ENCODE results near the gene BSN.

BSN gene

DNA sequence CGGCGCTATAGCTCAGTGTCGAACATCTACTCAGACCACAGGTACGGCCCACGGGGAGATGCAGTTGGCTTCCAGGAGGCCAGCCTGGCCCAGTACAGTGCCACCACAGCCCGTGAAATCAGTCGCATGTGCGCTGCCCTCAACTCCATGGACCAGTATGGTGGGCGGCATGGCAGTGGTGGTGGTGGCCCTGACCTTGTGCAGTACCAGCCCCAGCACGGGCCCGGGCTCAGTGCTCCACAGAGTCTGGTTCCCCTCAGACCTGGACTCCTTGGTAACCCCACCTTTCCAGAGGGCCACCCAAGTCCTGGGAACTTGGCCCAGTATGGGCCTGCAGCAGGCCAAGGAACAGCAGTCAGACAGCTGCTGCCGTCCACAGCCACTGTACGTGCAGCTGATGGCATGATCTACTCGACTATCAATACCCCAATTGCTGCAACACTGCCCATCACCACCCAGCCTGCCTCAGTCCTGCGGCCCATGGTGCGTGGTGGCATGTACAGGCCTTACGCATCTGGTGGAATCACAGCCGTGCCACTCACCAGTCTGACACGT is 101.5 kb downstream of the BSN start:
- no peaks in the 10 kb centered on the region for H3K4me1 ChIP-seq (ENCODE audit: control insufficient read depth in 1 of 2, insufficient read depth in 1 of 2, low read depth in 1 of 2, low read length in 1 of 2)
- no peak overlapping the region for H3K27ac ChIP-seq
- no peaks in the 10 kb centered on the region for H3K9me3 ChIP-seq
- H3K27me3 ChIP-seq = peaks cover 12% of the 10 kb centered on the region
- TF ChIP-seq CTCF (IDR thresholded peaks at IDR 0.05) = no peak
- no peaks in the 10 kb centered on the region for H3K36me3 ChIP-seq
- no peak overlapping the region for H3K4me3 ChIP-seq (ENCODE audit: low read depth in 1 of 2, low read length in 1 of 2)

GRCh38 chr3:49656541-49657112 is 102.3 kb downstream of the BSN start:
- Histone ChIP-seq H3K9me3 (no peaks in the 10 kb centered on the region), H3K36me3 (no peaks in the 10 kb centered on the region), H3K27ac (no peak overlapping the region), H3K4me3 (ENCODE audit: low read depth in 1 of 2, low read length in 1 of 2) (no peak overlapping the region), H3K27me3 (peaks cover 12% of the 10 kb centered on the region), H3K4me1 (ENCODE audit: control insufficient read depth in 1 of 2, insufficient read depth in 1 of 2, low read depth in 1 of 2, low read length in 1 of 2) (no peaks in the 10 kb centered on the region)
- TF ChIP-seq CTCF (IDR thresholded peaks at IDR 0.05) = no peak

GRCh38 chr3:49657208-49657915 is 103.1 kb downstream of the BSN start:
- H3K4me1 ChIP-seq (ENCODE audit: control insufficient read depth in 1 of 2, insufficient read depth in 1 of 2, low read depth in 1 of 2, low read length in 1 of 2) = no peaks in the 10 kb centered on the region
- TF ChIP-seq CTCF (IDR thresholded peaks at IDR 0.05) = no peak
- peaks cover 12% of the 10 kb centered on the region for H3K27me3 ChIP-seq
- H3K9me3 ChIP-seq = no peaks in the 10 kb centered on the region
- no peak overlapping the region for H3K4me3 ChIP-seq (ENCODE audit: low read depth in 1 of 2, low read length in 1 of 2)
- H3K36me3 ChIP-seq = no peaks in the 10 kb centered on the region
- H3K27ac ChIP-seq = no peak overlapping the region

DNA sequence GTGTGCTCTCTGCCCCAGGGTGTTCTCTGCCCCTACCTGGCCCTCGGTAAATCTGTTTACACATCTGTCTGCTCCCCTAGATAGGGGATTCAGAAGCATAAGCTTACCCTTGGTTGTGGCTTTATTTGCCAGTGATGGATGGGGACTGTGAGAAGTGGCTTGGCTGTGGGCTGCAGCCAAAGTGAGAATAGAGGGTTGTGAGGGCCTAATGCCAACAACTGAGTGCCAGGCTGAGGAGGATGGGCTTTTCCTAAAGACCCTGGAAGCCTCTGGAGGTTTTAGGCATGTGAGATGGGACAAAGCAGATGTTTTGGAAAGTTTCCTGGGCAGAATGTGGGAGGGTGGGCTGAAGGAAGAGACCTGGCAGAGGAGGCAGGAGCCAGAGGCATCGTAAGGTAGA is 104.4 kb downstream of the BSN start:
- no peak overlapping the region for H3K27ac ChIP-seq
- no peak for TF ChIP-seq CTCF (IDR thresholded peaks at IDR 0.05)
- no peaks in the 10 kb centered on the region for H3K4me1 ChIP-seq (ENCODE audit: control insufficient read depth in 1 of 2, insufficient read depth in 1 of 2, low read depth in 1 of 2, low read length in 1 of 2)
- H3K9me3 ChIP-seq = no peaks in the 10 kb centered on the region
- no peaks in the 10 kb centered on the region for H3K36me3 ChIP-seq
- peaks cover 12% of the 10 kb centered on the region for H3K27me3 ChIP-seq
- no peak overlapping the region for H3K4me3 ChIP-seq (ENCODE audit: low read depth in 1 of 2, low read length in 1 of 2)

DNA sequence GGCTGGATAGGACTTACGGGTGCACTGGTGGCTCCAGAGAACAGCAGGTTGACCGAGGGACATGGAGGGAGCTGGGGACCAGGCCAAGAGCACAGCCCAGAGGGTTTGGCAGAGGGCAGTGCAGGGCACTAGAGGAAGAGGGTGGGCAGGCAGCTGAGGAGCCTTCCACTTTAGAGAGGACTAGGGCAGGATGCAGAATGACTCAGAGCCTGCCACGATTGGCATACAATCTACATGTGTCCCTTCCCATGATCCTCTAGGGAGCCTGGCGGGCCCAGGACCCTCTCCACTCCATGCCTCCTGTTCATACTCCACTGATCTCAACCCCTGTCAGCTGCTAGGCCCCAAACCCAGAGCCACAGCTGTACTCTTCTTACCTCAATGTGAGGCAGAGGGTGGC is 105.5 kb downstream of the BSN start:
- no peak overlapping the region for H3K27ac ChIP-seq
- no peaks in the 10 kb centered on the region for H3K9me3 ChIP-seq
- no peaks in the 10 kb centered on the region for H3K4me1 ChIP-seq (ENCODE audit: control insufficient read depth in 1 of 2, insufficient read depth in 1 of 2, low read depth in 1 of 2, low read length in 1 of 2)
- no peaks in the 10 kb centered on the region for H3K36me3 ChIP-seq
- no peak overlapping the region for H3K4me3 ChIP-seq (ENCODE audit: low read depth in 1 of 2, low read length in 1 of 2)
- peaks cover 12% of the 10 kb centered on the region for H3K27me3 ChIP-seq
- no peak for TF ChIP-seq CTCF (IDR thresholded peaks at IDR 0.05)
